Smooth muscle cell (in vitro differentiated cells): Measurements from ENCODE around the gene AP2A1. TPM values are rescaled to one million over a fixed set of nuclear protein-coding genes. Genes with fewer than 3 reads are reported as not detected.

Source experiments
- DNase-seq: peaks from one replicate; lab custom pipeline; 2025; ENCODE audit not compliant: unreplicated experiment; lab: John Stamatoyannopoulos, UW
- H2AFZ ChIP-seq: fragments of 200-600 bp; sonication (generic); 2 replicates; pipeline ENCODE4 v1.6.0; 2016; ENCODE audit warnings: antibody characterized with exemption, low read depth, mild to moderate bottlenecking
- H3F3A ChIP-seq: fragments of 200-600 bp; sonication (generic); 2 replicates; pipeline ENCODE4 v1.6.0; 2017; ENCODE audit warnings: antibody characterized with exemption, low read depth
- H3K27ac ChIP-seq: fragments of 200-600 bp; sonication (generic); 2 replicates; pipeline ENCODE4 v1.5.1; 2016; ENCODE audit warnings: low read depth, mild to moderate bottlenecking
- H3K27me3 ChIP-seq: fragments of 200-600 bp; sonication (generic); 2 replicates; pipeline ENCODE4 v1.6.1; 2016; ENCODE audit warnings: low read depth, mild to moderate bottlenecking
- H3K36me3 ChIP-seq: fragments of 200-600 bp; sonication (generic); 2 replicates; pipeline ENCODE4 v1.5.1; 2016; ENCODE audit warnings: low read depth
- H3K4me1 ChIP-seq: fragments of 200-600 bp; sonication (generic); 2 replicates; pipeline ENCODE4 v1.5.1; 2016; ENCODE audit warnings: low read depth
- H3K4me2 ChIP-seq: fragments of 200-600 bp; sonication (generic); 2 replicates; pipeline ENCODE4 v1.6.0; 2016; ENCODE audit warnings: mild to moderate bottlenecking
- H3K4me3 ChIP-seq: fragments of 200-600 bp; sonication (generic); 2 replicates; pipeline ENCODE4 v1.5.1; 2016; ENCODE audit warnings: mild to moderate bottlenecking
- H3K79me2 ChIP-seq: fragments of 200-600 bp; sonication (generic); 2 replicates; pipeline ENCODE4 v1.6.0; 2016; ENCODE audit warnings: low read depth, mild to moderate bottlenecking
- H3K9ac ChIP-seq: fragments of 200-600 bp; sonication (generic); 2 replicates; pipeline ENCODE4 v1.6.0; 2016; ENCODE audit warnings: low read depth
- H3K9me3 ChIP-seq: fragments of 200-600 bp; sonication (generic); replicated peaks from 2 replicates; pipeline ENCODE4 v1.5.1; 2016; ENCODE audit warnings: low read depth
- H4K20me1 ChIP-seq: fragments of 200-600 bp; sonication (generic); 2 replicates; pipeline ENCODE4 v1.6.0; 2016; ENCODE audit warnings: low read depth
- CTCF ChIP-seq: fragments of 200-600 bp; sonication (generic); IDR thresholded peaks from 2 replicates; pipeline ENCODE4 v1.5.1; 2017; ENCODE audit warnings: borderline replicate concordance, mild to moderate bottlenecking, antibody characterized with exemption; ENCODE audit not compliant: insufficient read depth, poor library complexity, severe bottlenecking
- WGBS: methylation state at CpG from one replicate; pipeline ENCODE4 v1.1.7; 2016; ENCODE audit warnings: low lambda C conversion rate; 5-methylcytosine and 5-hydroxymethylcytosine counted together
- microRNA-seq: library from miRNA; unstranded; fragments of <30 nt; microRNA quantifications from one replicate; pipeline ENCODE4, GENCODE V29; 2016; ENCODE audit warnings: borderline number of aligned reads
- polyA plus RNA-seq: library from polyadenylated mRNA; unstranded; fragments of >200 nt; fragmentation: Nextera tagmentation; extraction: Ambion mirVana; gene quantifications from 2 replicates; pipeline ENCODE4 v1.2.1, GENCODE V29; 2016
- small RNA-seq: library from RNA; depleted of rRNA; stranded (forward); fragments of <200 nt; gene quantifications from one replicate; pipeline ENCODE3, GENCODE V24; 2014
- total RNA-seq: library from RNA; depleted of rRNA; stranded (reverse); fragments of >200 nt; gene quantifications from 2 replicates; pipeline ENCODE4 v1.2.3, GENCODE V29; 2014

Gene AP2A1
- total and polyA plus RNA-seq, 2 experiments from 2014 or later, result 57.7 to 65.2 TPM

- no peaks in the 10 kb centered on the region for H3K9me3 ChIP-seq
- peaks cover 36% of the 10 kb centered on the region for H3K79me2 ChIP-seq
- H2AFZ ChIP-seq, result no peak overlapping the region
- peaks cover 82% of the 10 kb centered on the region for H4K20me1 ChIP-seq
- no peak overlapping the region for H3K4me3 ChIP-seq
- DNase-seq, result no peak
- no peak overlapping the region for H3K9ac ChIP-seq
- no peak overlapping the region for H3K4me2 ChIP-seq
- H3K4me1 ChIP-seq, result peaks cover 13% of the 10 kb centered on the region
- H3K27ac ChIP-seq, result no peak overlapping the region
- H3K36me3 ChIP-seq, result no peaks in the 10 kb centered on the region
- H3F3A ChIP-seq, result peaks cover 38% of the 10 kb centered on the region
- WGBS, result 95% methylated on average over 15 of the region's 18 CpGs
- H3K27me3 ChIP-seq, result no peaks in the 10 kb centered on the region
- no peak for TF ChIP-seq CTCF
Observed at GRCh38 chr19:49856574-49857021, 89.8 kb downstream of the AP2A1 start.

Small RNA genes lying within 50 kb of the gene (microRNA-seq; reads per million reads assigned to microRNA genes)
- gene MIR4749, result 8.2 reads per million, percentile 8 among the genes with 10 or more reads in this experiment
- not detected for gene MIR6799
- not detected for gene MIR6800

Small RNA genes lying within 50 kb of the gene (small RNA-seq; reads per million reads assigned to genes)
- gene MIR4749, result not detected
- 0.08 reads per million for gene MIR6799
- not detected for gene RNU6-841P

Other genes with a start within 250 kb of the AP2A1 start
- gene RCN3, start 239.0 kb upstream of the AP2A1 start, total RNA-seq, result 248 and 311 TPM in 2 replicates
- 773 and 1,078 TPM in 2 replicates for gene RCN3, start 239.0 kb upstream of the AP2A1 start, polyA plus RNA-seq
- 45.0 and 55.5 TPM in 2 replicates for gene NOSIP, start 186.4 kb upstream of the AP2A1 start, total RNA-seq
- gene NOSIP, start 186.4 kb upstream of the AP2A1 start, polyA plus RNA-seq, result 95.7 and 134 TPM in 2 replicates
- gene PRRG2, start 185.7 kb upstream of the AP2A1 start, total RNA-seq, result 13.5 TPM in 1 of 2 replicates, not detected in the other
- 0.24 and 1.0 TPM in 2 replicates for gene PRRG2, start 185.7 kb upstream of the AP2A1 start, polyA plus RNA-seq
- 2.9 and 4.5 TPM in 2 replicates for gene PRR12, start 175.8 kb upstream of the AP2A1 start, total RNA-seq
- 1.7 and 3.2 TPM in 2 replicates for gene PRR12, start 175.8 kb upstream of the AP2A1 start, polyA plus RNA-seq
- 82.3 and 86.5 TPM in 2 replicates for gene RRAS, start 126.9 kb upstream of the AP2A1 start, total RNA-seq
- gene RRAS, start 126.9 kb upstream of the AP2A1 start, polyA plus RNA-seq, result 224 and 248 TPM in 2 replicates
- 7.9 and 10.2 TPM in 2 replicates for gene SCAF1, start 124.8 kb upstream of the AP2A1 start, total RNA-seq
- gene SCAF1, start 124.8 kb upstream of the AP2A1 start, polyA plus RNA-seq, result 12.1 and 15.9 TPM in 2 replicates
- 35.1 and 38.2 TPM in 2 replicates for gene IRF3, start 101.1 kb upstream of the AP2A1 start, total RNA-seq
- 45.9 and 64.1 TPM in 2 replicates for gene IRF3, start 101.1 kb upstream of the AP2A1 start, polyA plus RNA-seq
- gene BCL2L12, start 101.1 kb upstream of the AP2A1 start, total RNA-seq, result 3.2 and 10.8 TPM in 2 replicates
- gene BCL2L12, start 101.1 kb upstream of the AP2A1 start, polyA plus RNA-seq, result 34.0 and 44.1 TPM in 2 replicates
- 147 and 174 TPM in 2 replicates for gene PRMT1, start 89.7 kb upstream of the AP2A1 start, total RNA-seq
- gene PRMT1, start 89.7 kb upstream of the AP2A1 start, polyA plus RNA-seq, result 170 and 175 TPM in 2 replicates
- 1.6 and 3.6 TPM in 2 replicates for gene ADM5, start 77.4 kb upstream of the AP2A1 start, total RNA-seq
- 1.7 and 3.1 TPM in 2 replicates for gene ADM5, start 77.4 kb upstream of the AP2A1 start, polyA plus RNA-seq
- 7.6 and 19.7 TPM in 2 replicates for gene CPT1C, start 75.9 kb upstream of the AP2A1 start, total RNA-seq
- gene CPT1C, start 75.9 kb upstream of the AP2A1 start, polyA plus RNA-seq, result 20.0 and 21.0 TPM in 2 replicates
- not detected in 2 replicates for gene TSKS, start 3.7 kb upstream of the AP2A1 start, total RNA-seq
- gene TSKS, start 3.7 kb upstream of the AP2A1 start, polyA plus RNA-seq, result not detected in 2 replicates
- gene FUZ, start 46.3 kb downstream of the AP2A1 start, total RNA-seq, result 6.9 and 16.2 TPM in 2 replicates
- 18.3 and 19.8 TPM in 2 replicates for gene FUZ, start 46.3 kb downstream of the AP2A1 start, polyA plus RNA-seq
- 16.9 and 20.4 TPM in 2 replicates for gene MED25, start 51.3 kb downstream of the AP2A1 start, total RNA-seq
- gene MED25, start 51.3 kb downstream of the AP2A1 start, polyA plus RNA-seq, result 34.1 and 36.4 TPM in 2 replicates
- gene PTOV1, start 84.2 kb downstream of the AP2A1 start, total RNA-seq, result 49.0 and 81.0 TPM in 2 replicates
- 256 and 266 TPM in 2 replicates for gene PTOV1, start 84.2 kb downstream of the AP2A1 start, polyA plus RNA-seq
- 15.3 and 19.4 TPM in 2 replicates for gene PNKP, start 100.6 kb downstream of the AP2A1 start, total RNA-seq
- gene PNKP, start 100.6 kb downstream of the AP2A1 start, polyA plus RNA-seq, result 42.4 and 53.6 TPM in 2 replicates
- 10.4 and 15.8 TPM in 2 replicates for gene AKT1S1, start 110.4 kb downstream of the AP2A1 start, total RNA-seq
- gene AKT1S1, start 110.4 kb downstream of the AP2A1 start, polyA plus RNA-seq, result 60.2 and 72.2 TPM in 2 replicates
- gene TBC1D17, start 110.7 kb downstream of the AP2A1 start, total RNA-seq, result 7.1 and 9.2 TPM in 2 replicates
- gene TBC1D17, start 110.7 kb downstream of the AP2A1 start, polyA plus RNA-seq, result 41.8 and 45.7 TPM in 2 replicates
- gene IL4I1, start 129.9 kb downstream of the AP2A1 start, total RNA-seq, result 0.13 TPM in 1 of 2 replicates, not detected in the other
- 0.54 and 1.3 TPM in 2 replicates for gene IL4I1, start 129.9 kb downstream of the AP2A1 start, polyA plus RNA-seq
- 4.2 and 5.0 TPM in 2 replicates for gene ATF5, start 162.2 kb downstream of the AP2A1 start, total RNA-seq
- 10.1 and 14.1 TPM in 2 replicates for gene ATF5, start 162.2 kb downstream of the AP2A1 start, polyA plus RNA-seq
- 17.6 and 24.2 TPM in 2 replicates for gene NUP62, start 162.5 kb downstream of the AP2A1 start, total RNA-seq
- gene NUP62, start 162.5 kb downstream of the AP2A1 start, polyA plus RNA-seq, result 29.5 and 34.2 TPM in 2 replicates
- gene SIGLEC11, start 194.2 kb downstream of the AP2A1 start, total RNA-seq, result not detected in 2 replicates
- not detected in 2 replicates for gene SIGLEC11, start 194.2 kb downstream of the AP2A1 start, polyA plus RNA-seq